ENCODE data around the gene KCNQ2.

The KCNQ2 gene

DNA sequence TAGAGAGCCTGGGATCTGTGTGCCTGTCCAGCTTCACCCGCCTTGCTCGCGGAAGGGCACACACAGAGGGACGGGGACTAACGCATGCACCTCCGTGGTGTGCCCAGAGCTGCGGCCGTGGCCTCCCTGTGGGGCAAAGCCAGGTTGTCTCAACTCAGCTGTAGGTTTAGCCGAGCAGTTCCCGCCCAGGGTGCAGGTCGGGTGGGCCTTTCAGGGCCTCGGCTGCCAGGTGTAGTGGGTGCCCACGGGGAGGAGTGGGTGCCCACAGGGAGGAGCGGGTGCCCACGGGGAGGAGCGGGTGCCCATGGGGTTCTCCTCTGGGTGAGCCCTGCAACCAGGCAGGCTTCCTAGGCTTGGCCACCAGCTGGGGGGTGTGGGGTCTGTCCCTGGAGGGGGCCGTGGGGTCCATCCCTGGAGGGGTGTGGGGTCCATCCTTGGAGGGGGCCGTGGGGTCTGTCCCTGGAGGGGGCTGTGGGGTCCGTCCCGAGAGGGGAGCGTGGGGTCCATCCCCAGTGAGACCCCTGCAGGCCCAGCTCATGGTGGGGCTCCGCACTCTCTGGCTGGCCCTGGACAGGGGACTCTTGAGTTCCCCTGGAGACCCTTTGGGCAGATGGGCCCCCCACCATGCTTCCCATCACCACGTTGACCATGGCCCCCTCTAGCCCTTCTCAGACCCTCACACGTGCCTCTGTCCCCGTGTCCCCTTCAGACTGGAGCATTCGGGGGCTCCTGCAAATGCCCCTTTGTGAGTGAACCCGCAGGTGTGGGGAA is 73.5 kb downstream of the KCNQ2 start:
- H3K27ac Mint-ChIP-seq = no peak overlapping the region
- no peak for ATAC-seq (ENCODE audit: low read depth)
- H3K4me3 Mint-ChIP-seq = no peak overlapping the region
- H3K36me3 Mint-ChIP-seq = no peaks in the 10 kb centered on the region
- DNase-seq (ENCODE audit: low spot score in 2 of 2) = no peak
- peaks cover 2% of the 10 kb centered on the region for H3K4me1 Mint-ChIP-seq
- peaks cover 12% of the 10 kb centered on the region for H3K27me3 Mint-ChIP-seq
- H3K9me3 Mint-ChIP-seq = no peaks in the 10 kb centered on the region

DNA sequence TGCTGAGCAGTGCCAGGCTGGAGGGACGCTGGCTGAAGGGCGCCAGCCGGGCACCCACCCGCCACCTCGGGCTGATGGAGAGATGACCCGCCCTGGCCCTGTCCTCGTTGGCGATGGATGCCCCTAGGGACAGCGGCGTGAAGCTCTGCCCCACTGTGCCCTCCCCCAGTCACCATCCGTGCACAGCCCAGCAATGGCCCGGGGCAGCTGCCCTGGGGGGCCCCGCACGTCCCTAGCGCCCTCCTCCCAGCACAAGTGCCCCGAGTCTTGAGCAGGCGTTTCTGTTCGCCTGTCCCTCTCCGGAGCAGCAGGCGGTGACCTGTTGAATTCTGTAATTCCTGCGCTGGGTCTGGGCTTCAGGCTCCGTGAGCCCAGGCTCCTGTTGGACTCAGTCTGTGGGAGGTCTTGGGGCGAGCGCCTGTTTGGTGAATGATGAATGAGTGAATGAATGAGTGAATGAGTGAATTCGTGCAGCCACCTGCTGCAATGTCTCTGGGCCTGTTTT is 74.5 kb downstream of the KCNQ2 start:
- DNase-seq (ENCODE audit: low spot score in 2 of 2) (no peak), ATAC-seq (ENCODE audit: low read depth) (no peak)
- no peaks in the 10 kb centered on the region for H3K9me3 Mint-ChIP-seq
- no peaks in the 10 kb centered on the region for H3K36me3 Mint-ChIP-seq
- no peak overlapping the region for H3K4me3 Mint-ChIP-seq
- peaks cover 16% of the 10 kb centered on the region for H3K27me3 Mint-ChIP-seq
- H3K27ac Mint-ChIP-seq = no peak overlapping the region
- no peaks in the 10 kb centered on the region for H3K4me1 Mint-ChIP-seq

DNA sequence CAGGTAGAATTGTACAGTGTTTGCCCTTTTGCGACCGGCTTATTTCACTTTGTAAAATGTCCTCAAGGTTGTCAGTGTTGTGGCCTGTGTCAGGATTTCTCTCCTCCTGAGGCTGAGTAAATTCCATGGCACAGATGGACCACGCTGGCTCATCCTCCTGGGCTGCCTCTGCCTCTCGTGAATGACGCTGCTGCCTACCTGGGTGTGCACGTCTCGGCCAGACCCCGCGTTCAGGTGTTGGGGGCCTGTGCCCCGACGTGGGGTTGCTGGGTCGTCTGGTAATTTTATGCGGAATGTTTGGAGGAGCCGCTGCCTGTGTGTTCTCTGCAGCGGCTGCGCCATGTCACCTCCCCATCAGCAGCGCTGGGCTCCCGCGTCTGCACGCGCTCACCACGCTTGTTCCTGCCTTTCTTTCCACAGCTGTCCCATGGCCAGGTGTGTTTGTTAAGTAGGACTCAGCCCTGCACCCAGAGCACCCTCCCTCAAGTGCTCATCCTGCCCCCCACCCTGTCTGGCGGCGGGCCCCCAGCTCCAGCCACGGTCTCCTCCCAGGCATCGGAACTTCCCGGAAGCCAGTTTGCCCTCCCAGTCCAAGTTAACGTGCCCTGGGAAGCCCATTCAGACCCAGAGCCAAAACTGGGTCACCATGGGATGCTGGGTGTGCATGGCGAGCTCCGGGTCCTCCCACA is 75.2 kb downstream of the KCNQ2 start:
- H3K27me3 Mint-ChIP-seq = peaks cover 18% of the 10 kb centered on the region
- H3K27ac Mint-ChIP-seq = no peak overlapping the region
- no peak overlapping the region for H3K4me3 Mint-ChIP-seq
- no peaks in the 10 kb centered on the region for H3K36me3 Mint-ChIP-seq
- ATAC-seq (ENCODE audit: low read depth) (no peak), DNase-seq (ENCODE audit: low spot score in 2 of 2) (no peak)
- no peaks in the 10 kb centered on the region for H3K4me1 Mint-ChIP-seq
- no peaks in the 10 kb centered on the region for H3K9me3 Mint-ChIP-seq

DNA sequence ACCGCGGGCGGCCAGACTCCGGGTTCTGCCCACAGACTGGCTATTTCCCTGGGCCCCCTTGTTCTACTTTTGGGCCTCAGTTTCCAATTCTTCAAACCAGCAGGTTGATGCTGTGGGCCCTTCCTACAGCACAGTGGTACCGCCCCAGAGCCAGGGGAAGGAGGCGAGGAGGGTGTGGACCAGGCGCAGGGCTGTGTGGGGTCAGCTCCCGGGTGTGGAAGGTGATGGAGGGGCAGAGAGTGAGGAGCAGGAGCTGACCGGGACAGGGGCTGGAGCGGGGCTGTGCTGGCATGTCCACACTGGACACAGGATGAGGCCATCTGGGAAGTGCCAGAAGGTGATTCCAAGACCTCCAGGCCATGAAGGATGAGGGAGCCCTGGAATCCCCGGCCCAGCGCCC is 76.2 kb downstream of the KCNQ2 start:
- Mint-ChIP-seq H3K27me3 (peaks cover 14% of the 10 kb centered on the region), H3K36me3 (no peaks in the 10 kb centered on the region), H3K9me3 (no peaks in the 10 kb centered on the region), H3K27ac (no peak overlapping the region), H3K4me3 (no peak overlapping the region), H3K4me1 (no peaks in the 10 kb centered on the region)
- DNase-seq (ENCODE audit: low spot score in 2 of 2) (no peak), ATAC-seq (ENCODE audit: low read depth) (no peak)

DNA sequence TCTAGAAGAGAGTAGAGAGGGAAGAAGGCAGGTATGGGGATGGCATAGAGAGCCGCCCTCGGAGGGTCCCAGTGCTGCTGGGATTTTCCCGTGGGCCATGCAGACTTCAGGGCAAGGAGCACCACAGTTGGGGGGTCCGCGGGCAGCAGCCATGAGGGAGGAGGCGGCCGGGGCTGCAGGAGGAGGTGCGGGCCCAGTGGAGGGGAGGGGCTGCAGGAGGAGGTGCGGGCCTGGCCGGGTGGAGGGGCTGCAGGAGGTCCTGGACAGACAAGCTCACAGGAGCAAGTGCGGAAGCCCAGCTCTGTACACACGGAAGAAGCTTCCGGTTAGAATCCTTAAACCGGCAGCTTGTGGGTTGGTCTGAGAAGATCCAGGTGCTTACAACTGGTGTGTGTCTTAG is 76.7 kb downstream of the KCNQ2 start:
- Mint-ChIP-seq H3K36me3 (no peaks in the 10 kb centered on the region), H3K4me1 (no peaks in the 10 kb centered on the region), H3K4me3 (no peak overlapping the region), H3K27me3 (peaks cover 15% of the 10 kb centered on the region), H3K27ac (no peak overlapping the region), H3K9me3 (peaks cover 1% of the 10 kb centered on the region)
- ATAC-seq (ENCODE audit: low read depth) (no peak), DNase-seq (ENCODE audit: low spot score in 2 of 2) (no peak)

DNA sequence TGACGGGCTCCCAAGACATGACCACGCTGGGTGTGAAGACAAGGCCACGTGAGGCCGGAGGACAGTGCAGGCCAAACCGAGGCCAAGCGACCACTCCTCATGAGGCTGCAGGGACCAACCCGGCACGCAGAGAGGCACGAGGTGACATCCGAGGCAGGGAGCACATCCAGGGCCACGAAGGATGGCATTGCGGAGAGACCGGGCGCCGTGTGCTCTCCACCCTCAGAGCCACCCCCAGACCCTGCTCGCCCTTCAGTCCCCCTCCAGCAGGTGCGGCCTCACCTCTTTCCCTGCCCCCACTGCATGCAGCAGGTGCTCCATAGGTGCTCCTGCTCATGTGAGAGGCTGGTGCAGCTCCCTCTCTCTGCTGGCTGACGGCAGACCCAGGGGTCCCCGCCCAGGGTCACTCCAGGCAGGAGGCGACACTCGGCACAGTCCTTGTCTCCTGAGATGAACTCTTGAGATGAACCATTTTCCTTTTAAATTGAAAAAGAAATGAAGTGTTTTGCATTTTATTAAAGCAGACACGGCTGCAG is 77.5 kb downstream of the KCNQ2 start:
- H3K36me3 Mint-ChIP-seq = no peaks in the 10 kb centered on the region

DNA sequence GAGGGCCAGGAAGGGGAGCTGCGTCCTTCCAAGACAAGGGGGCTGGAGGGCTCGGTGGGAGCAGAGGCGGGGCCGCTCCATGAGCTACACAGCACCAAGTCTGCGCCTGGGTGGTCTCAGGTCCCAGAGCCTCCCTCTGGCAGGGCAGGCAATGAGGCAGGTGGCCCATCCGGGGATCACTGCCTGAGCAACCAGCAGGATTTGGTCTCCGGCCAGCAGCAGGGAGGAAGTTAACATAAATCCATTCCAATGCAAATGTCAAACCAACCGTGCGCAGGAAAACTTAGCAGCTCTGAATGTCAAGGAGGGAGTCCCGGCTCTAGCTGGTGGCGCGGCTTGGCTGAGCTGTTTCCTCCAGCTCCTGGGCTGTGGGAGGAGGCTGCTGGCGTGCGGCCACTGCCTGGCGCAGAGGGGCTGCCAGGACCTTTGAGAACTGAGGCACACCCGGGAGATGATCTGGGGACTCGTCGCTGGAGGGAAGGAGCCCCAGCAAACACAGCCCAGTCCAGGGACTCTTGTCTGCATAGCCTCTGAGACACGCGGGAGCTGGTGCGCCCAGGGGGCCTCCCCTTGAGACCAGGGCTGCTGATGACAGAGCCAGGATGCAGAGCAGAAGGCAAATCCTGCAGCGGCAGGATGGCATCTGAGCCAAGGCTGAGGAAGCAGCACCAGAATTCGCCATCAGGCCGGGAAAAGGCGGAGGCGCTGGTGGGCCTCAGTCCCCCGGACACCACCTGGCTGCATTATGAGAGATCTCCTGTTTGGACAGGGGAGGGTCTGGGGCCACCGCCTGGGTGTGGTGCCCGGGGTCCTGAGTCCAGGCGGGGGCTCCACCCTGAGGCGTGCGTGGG is 78.2 kb downstream of the KCNQ2 start:
- Mint-ChIP-seq H3K9me3 (peaks cover 1% of the 10 kb centered on the region), H3K27me3 (peaks cover 13% of the 10 kb centered on the region), H3K27ac (no peak overlapping the region), H3K4me1 (no peaks in the 10 kb centered on the region), H3K4me3 (no peak overlapping the region), H3K36me3 (no peaks in the 10 kb centered on the region)
- no peak for ATAC-seq (ENCODE audit: low read depth)
- DNase-seq (ENCODE audit: low spot score in 2 of 2) = no peak

More for the DNA sequence above, 77.5 kb downstream of the KCNQ2 start:
- H3K27ac Mint-ChIP-seq = no peak overlapping the region
- H3K4me1 Mint-ChIP-seq = no peaks in the 10 kb centered on the region
- H3K9me3 Mint-ChIP-seq = peaks cover 1% of the 10 kb centered on the region
- DNase-seq (ENCODE audit: low spot score in 2 of 2) (no peak), ATAC-seq (ENCODE audit: low read depth) (no peak)
- H3K4me3 Mint-ChIP-seq = no peak overlapping the region
- H3K27me3 Mint-ChIP-seq = peaks cover 13% of the 10 kb centered on the region

DNA sequence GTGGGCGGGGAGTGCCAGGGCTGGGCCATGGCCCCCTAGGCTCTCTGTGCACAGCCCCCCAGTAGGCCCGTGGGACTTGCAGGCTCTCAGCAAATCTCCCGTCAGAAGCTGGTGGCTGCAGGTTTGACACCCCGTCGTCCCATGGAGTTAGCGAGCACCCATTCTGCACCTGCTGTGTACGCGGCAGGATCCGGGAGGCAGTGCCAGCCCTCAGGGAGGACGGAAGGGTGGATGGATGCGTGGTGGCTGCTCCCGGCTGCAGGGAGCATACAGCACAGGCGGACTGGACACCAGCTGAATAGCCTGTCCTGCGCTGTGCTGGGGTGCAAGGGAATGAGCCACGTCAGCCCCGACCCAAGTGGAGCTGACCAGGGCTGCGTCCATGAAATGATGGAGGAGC is 78.9 kb downstream of the KCNQ2 start:
- H3K9me3 Mint-ChIP-seq = peaks cover 1% of the 10 kb centered on the region
- no peaks in the 10 kb centered on the region for H3K36me3 Mint-ChIP-seq
- H3K4me1 Mint-ChIP-seq = no peaks in the 10 kb centered on the region
- H3K4me3 Mint-ChIP-seq = no peak overlapping the region
- no peak for DNase-seq (ENCODE audit: low spot score in 2 of 2)
- ATAC-seq (ENCODE audit: low read depth) = no peak
- H3K27ac Mint-ChIP-seq = no peak overlapping the region
- H3K27me3 Mint-ChIP-seq = peaks cover 13% of the 10 kb centered on the region

DNA sequence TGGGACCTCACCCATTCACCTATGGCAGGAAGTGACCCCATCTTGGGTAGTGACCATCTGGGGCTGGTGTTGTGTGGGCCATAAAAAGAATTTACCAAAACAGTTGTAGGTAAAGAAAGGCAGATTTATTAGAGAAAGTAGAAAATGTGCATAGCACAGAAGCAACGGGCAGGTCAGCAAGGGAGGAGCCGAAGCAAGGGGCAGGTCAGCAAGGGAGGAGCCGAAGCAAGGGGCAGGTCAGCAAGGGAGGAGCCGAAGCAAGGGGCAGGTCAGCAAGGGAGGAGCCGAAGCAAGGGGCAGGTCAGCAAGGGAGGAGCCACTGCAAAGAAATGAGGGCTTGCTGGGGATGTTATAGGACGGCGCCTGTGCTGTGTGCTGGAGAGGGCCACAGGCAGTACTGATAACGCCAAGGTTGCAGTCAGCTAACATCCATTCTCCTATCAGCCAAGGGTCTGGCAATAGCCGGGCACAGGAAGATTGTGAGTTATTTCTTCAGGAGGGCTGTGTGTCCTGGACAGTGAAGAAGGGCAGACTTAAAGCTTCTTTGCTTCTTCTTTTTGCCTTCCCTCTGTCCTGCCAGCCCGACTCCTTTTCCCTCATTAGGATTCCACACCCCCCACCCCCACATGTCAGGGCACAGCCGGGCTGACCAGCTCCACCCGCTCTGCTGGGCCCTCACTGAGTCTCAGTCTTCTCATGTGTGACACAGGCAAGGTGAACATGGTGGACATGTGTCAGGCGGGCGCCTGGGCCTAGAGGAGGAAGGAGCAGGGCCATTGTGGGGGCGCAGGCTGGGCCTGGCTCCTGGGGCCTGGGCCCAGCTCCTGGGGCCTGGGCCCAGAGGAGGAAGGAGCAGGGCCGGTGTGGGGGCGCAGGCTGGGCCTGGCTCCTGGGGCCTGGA is 79.7 kb downstream of the KCNQ2 start:
- Mint-ChIP-seq H3K36me3 (no peaks in the 10 kb centered on the region), H3K4me3 (no peak overlapping the region)
- ATAC-seq (ENCODE audit: low read depth) = no peak

DNA sequence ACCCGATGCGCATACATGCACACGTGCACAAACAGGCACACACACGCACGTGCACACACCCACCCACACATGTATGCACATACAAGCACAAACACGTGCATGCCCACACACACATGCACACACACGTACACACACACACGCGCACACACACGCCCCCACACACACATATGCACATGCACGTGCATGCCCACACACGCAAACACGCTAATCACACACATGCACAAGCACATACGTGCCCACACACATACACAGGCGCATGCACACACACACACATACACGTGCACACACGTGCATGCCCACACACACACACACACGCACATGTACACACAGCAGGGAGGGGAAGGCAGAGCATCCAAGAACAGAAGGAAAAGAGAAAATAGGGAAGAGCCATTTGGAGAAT is 84.5 kb downstream of the KCNQ2 start:
- DNase-seq (ENCODE audit: low spot score in 2 of 2) (no peak), ATAC-seq (ENCODE audit: low read depth) (no peak)
- H3K36me3 Mint-ChIP-seq = peaks cover 2% of the 10 kb centered on the region
- H3K27me3 Mint-ChIP-seq = peaks cover 7% of the 10 kb centered on the region
- no peak overlapping the region for H3K27ac Mint-ChIP-seq
- H3K4me3 Mint-ChIP-seq = no peak overlapping the region
- H3K4me1 Mint-ChIP-seq = no peaks in the 10 kb centered on the region
- peaks cover 14% of the 10 kb centered on the region for H3K9me3 Mint-ChIP-seq

More for the DNA sequence above, 79.7 kb downstream of the KCNQ2 start:
- DNase-seq (ENCODE audit: low spot score in 2 of 2) = no peak
- Mint-ChIP-seq H3K9me3 (peaks cover 5% of the 10 kb centered on the region), H3K4me1 (no peaks in the 10 kb centered on the region), H3K27ac (no peak overlapping the region), H3K27me3 (peaks cover 16% of the 10 kb centered on the region)

DNA sequence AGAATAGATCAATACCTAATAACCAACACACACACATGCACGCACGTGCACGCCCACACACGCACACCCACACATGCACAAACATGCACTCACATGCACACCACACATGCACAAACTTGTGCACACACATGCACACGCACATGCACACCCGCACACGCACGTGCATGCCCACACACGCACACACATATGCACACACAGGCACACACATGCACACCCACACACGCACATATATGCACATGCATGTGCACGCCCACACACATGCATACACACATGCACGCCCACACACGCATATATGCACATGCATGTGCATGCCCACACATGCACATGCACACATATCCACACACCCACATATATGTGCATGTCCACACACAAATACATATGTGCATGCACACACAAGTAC is 85.1 kb downstream of the KCNQ2 start:
- peaks cover 6% of the 10 kb centered on the region for H3K27me3 Mint-ChIP-seq
- H3K27ac Mint-ChIP-seq = no peak overlapping the region

DNA sequence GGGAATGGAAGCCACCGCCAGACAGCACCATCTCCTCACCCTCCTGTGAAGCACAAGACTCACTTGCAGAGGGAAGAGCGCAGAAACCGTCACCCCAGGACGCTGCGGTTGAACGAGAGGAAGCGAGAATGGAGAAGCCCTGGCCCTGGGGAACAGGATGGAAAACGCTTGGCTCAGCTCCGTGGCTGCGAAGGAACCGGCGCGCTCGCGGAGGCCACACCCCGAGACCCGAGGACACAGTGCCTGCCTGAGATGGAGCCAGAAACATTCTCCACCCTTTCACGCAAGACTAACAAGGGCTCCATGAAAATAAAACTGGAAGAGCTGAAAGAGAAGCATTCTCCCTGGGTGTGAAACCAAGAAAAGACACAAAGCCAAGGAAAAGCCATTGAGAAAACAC is 86.0 kb downstream of the KCNQ2 start:
- H3K9me3 Mint-ChIP-seq = peaks cover 14% of the 10 kb centered on the region
- H3K27me3 Mint-ChIP-seq = peaks cover 4% of the 10 kb centered on the region
- H3K4me3 Mint-ChIP-seq = no peak overlapping the region
- no peak for DNase-seq (ENCODE audit: low spot score in 2 of 2)
- H3K27ac Mint-ChIP-seq = no peak overlapping the region
- H3K4me1 Mint-ChIP-seq = no peaks in the 10 kb centered on the region
- peaks cover 2% of the 10 kb centered on the region for H3K36me3 Mint-ChIP-seq
- no peak for ATAC-seq (ENCODE audit: low read depth)

More for the DNA sequence above, 85.1 kb downstream of the KCNQ2 start:
- Mint-ChIP-seq H3K9me3 (peaks cover 14% of the 10 kb centered on the region), H3K4me3 (no peak overlapping the region), H3K4me1 (no peaks in the 10 kb centered on the region), H3K36me3 (peaks cover 2% of the 10 kb centered on the region)
- ATAC-seq (ENCODE audit: low read depth) (no peak), DNase-seq (ENCODE audit: low spot score in 2 of 2) (no peak)

DNA sequence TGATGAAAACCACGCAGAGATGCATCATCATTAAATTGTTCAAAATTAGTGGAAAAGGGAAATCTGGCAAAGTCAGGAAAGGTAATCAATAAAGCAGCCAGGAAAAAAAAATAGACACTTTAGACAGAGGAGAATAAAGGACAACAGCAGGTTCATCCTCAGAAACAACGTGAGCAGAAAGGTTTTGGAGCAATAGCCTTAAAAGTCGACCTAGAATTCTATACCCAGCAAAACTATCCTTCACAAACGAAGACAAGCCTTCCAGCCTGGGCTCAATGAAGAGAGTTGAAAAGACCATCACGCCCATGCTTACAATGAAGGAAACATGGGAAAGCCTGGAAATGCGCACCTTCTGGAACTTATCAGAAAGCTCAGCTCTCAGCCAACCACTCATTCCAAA is 86.6 kb downstream of the KCNQ2 start:
- ATAC-seq (ENCODE audit: low read depth) (no peak), DNase-seq (ENCODE audit: low spot score in 2 of 2) (no peak)
- no peak overlapping the region for H3K27ac Mint-ChIP-seq
- peaks cover 2% of the 10 kb centered on the region for H3K36me3 Mint-ChIP-seq
- H3K4me3 Mint-ChIP-seq = no peak overlapping the region
- peaks cover 13% of the 10 kb centered on the region for H3K9me3 Mint-ChIP-seq
- H3K27me3 Mint-ChIP-seq = peaks cover 3% of the 10 kb centered on the region
- H3K4me1 Mint-ChIP-seq = no peaks in the 10 kb centered on the region
